Daoy (cell line): ENCODE data around the gene CELA1. TPM values are rescaled to one million over a fixed set of nuclear protein-coding genes. Genes with fewer than 3 reads are reported as not detected.
"Not testable (repeated sequence)": the region's sequence is repeated elsewhere in the genome, so short reads cannot be mapped to it uniquely, and the experiment has no call there.

Source experiments
- DNase-seq: peaks from one replicate; pipeline ENCODE4 v3.0.0-alpha.2; 2015; ENCODE audit warnings: low read depth
- total RNA-seq: library from RNA; depleted of rRNA; stranded (reverse); fragments of >200 nt; shearing (Covaris generic); gene quantifications from 2 replicates; pipeline ENCODE4 v1.2.3, GENCODE V29; 2014

Gene CELA1
- total RNA-seq, 1 experiment from 2014 or later: not detected

DNA sequence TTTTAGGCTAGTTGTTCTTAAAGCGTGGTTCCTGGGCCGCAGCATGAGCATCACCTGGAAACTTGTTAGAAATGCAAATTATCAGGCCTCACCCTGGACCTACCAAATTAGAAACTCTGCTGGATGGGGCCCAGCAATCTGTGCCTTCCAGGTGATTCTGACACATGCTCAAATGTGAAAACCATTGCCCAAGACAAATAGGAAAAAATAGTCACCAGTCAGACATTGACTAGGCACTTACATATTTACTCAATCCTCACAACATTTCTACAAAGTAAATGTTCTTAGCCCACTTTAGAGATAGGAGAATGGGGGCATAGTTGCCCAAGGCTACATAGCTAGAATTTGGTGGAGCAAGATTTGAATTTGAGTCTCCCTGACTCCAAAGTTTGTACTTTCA is 3.3 kb downstream of the CELA1 start:
- no peak for DNase-seq

DNA sequence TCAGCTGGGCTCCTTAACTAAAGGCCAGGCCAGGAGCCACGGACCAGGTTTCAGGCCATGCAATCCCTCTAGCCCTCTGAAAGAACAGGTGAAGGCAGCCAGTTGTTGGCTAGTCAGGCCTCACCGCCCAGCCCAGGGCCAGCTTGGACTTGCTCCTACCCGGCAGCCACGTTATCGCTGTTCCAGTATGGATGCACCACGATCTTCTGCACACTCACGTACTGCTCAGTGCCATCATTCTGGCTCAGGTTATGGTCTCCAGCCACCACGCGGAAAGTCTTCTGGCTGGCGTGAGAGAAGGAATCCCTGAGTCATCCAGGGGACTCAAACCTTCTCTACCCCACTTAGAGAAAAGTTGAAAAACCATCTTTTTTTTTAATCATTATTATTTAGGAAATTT is 4.1 kb downstream of the CELA1 start:
- no peak for DNase-seq

DNA sequence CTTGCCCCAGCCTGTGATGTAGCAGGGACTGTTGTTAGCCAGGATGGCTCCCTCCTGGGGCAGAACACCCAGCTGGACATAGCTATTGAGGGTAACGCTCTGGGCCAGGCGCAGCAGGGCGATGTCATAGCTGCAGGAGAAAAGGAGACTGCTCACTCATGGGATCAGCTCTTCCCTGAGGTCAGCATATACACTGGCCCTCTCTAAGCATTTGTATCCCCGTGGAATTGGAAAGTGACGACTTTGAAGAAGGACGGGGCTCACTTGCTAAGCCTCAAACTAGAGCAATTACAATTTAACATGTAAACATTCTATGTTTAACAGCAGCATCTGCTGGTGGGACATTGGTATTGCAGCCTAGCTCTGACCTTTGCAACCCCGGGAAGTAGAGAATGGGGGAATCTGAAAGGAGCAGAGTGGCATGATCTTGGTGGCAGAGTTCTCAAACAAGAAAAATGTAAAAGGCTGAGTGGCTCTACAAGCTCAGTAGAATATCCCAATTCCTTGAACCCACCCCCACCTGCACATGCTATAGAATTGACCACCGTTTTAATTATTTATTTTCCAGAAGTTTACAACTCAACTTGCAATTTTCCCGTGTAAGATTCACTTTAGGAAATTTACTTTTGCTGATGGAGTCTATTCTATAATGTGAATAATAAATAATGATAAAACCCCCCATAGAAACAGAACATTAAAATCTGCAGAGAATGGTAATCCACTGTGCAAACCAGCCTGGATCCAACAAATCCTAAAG is 5.0 kb downstream of the CELA1 start:
- DNase-seq: peak; percentile 65

DNA sequence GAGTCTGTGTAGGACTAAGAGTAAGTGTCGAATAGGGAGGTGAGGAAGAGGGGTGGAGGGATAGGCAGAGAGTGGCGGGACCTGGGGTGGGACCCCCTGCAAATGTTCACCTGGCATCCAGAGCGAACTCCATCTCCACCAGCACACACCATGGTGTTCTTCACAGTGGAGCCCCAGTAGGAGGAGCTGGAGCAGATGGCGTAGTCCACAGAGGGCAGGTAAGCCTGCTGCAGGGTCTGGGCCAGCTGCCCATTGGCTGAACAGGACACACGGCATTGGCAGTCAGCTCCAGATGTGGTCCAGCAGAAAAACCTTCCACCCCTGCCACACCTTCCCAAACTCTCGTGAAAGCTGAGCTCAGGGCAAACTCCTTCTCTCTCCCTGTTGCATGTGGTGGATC is 6.7 kb downstream of the CELA1 start:
- no peak for DNase-seq

DNA sequence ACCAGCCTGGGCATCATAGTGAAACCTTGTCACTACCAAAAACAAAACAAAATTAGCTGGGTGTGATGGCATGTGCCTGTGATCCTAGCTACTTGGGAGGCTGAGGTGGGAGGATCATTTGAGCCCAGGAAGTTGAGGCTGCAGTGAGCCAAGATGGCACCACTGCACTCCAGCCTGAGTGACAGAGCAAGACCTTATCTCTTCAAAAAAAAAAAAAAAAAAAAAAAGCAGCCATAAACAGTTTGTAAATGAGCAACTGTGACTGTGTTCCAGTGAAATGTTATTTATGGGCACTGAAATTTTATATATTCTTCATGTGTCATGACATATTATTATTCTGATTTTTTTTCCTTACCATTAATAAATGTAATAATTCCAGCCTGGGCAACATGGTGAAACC is 9.1 kb downstream of the CELA1 start:
- DNase-seq: not testable (repeated sequence)

DNA sequence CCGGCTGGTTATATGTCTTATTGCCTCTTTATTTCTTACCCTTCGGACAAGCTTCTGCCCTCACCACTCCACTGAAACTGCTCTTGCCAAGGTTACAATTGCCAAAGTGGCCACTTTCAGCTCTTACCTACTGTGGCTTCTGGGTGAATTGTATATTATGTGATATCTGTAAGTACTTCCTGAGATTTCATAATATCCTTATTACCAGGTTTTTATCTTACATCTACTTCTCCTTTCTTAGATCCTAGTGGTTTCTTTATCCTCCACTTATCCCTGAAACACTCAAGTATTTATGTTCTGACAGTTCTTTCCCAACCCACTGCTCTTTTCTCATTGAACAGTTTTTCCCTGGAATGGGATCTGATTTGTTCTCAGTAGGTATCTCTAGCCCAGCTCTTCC is 10.5 kb downstream of the CELA1 start:
- no peak for DNase-seq

DNA sequence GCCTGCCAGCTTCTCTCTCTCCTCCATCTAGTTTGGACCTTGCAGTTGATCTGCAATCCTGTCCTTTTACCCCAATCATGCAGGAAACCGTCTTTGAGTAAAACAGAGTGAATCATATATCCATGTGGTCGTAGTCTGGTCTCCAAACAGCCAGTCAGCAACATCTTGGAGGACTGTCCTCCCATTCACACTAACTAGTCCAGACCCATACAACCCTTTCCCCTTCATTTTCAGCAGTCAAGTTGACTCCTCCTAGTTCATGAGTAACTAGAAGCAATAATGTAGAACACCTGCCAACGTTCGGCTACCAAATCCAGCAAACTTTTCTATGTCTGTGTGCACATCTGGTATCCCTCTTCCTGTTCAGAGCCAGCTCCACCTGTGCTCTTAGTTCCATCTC is 11.7 kb downstream of the CELA1 start:
- DNase-seq: no peak

DNA sequence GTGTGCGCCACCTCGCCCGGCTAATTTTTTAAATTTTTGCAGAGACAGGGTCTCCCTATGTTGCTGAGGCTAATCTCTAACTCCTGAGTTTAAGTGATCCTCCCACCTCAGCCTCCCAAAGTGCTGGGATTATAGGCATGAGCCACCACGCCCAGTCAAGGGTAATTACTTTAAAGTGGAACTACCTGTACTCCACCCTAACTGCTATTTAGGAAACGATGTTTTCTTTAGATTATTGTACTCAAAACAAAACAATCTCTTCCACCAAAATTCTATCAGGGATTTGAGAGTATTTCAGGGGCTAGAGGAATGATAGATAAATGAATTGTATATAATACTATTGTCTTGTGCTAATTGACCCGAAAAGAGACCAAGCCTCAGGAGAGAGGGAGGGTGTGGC is 12.9 kb downstream of the CELA1 start:
- no peak for DNase-seq

DNA sequence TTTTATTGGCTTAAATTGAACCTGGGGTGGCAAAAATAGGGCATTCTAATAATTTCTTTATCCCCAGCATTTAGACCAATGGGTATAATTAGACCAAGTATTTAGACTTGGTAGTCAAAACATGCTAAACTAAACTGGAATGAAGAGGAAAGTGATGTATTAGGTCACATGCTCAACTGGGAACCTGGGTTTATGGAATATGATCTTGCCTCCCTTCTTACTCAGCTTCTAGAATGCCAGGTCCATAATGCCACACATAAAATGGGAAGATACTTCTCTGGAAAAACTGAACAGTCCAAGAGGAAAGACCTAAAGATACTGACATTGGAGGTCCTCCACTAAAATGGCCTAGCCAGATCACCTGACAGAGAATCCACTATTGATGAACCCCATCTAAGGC is 16.3 kb downstream of the CELA1 start:
- DNase-seq: no peak

DNA sequence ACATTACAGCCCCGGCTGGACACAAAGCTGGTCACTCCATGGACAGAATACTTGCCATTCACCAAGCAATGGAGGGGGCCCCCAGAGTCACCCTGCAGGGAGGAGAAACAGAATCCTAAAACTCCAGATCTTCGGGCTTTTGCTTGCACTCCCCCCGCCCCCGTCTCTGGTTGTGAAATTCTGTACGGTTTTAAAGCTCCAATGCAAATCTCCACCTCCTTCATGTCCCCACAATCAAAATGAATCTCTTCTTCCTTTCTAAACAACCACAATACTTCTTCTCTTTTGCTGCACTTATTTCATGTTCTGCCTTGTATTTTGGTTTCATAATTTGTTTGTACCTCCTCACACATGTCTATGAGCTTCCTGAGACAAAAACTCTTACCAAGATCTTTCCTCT is 16.7 kb downstream of the CELA1 start:
- no peak for DNase-seq

DNA sequence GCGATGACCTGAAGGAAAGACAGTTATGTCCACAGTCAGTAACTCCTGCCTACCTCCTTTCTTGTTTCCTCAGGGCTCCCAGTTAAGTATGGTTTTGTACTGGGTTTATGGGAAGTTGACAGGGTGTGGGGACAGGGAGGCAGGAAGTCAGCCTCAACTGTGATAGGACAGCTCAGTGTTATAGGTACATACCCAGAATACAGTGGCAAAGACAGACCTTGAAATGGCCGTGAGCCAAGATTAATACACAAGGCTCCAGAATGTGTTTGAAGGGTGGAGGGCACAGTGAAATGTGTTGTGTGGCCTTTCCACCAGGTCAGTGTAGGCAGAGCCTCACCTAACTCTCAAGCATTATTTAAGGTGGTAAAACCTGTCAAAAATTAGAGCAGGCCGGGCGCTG is 17.9 kb downstream of the CELA1 start:
- no peak for DNase-seq

DNA sequence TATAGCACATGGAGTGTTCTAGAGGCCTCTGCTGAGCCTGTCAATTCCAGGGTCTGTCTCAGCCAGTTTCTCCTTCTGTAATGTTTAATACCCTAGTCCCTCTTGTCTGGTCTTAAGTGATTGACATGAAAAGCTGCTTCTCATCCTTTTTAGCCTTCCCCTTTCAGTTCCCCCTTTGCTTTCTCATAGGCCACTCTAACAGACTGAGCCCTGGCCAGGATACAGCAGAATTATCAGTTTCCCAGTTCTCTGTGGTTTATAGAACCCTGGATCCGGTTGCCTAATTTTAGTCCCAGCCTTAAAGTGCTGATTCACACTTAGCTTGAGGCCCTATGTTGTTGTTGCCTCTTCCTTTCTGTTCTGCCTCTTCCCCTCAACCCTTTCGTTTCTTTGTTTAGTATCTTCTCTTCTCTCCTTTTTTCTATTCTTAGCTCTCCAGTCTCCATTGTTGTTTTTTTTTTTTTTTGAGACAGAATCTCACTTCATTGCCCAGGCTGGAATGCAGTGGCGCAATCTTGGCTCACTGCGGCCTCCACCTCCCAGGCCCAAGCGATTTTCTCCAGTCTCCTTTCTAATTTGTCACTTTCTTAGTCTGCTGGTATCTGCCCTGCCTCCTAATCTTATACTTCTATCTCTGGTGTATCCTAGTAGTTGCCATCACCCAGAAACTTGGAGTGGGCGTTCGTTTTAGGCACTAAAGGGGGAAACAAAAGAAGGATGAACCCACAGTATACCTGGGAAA is 19.6 kb downstream of the CELA1 start:
- DNase-seq: peak; percentile 58

DNA sequence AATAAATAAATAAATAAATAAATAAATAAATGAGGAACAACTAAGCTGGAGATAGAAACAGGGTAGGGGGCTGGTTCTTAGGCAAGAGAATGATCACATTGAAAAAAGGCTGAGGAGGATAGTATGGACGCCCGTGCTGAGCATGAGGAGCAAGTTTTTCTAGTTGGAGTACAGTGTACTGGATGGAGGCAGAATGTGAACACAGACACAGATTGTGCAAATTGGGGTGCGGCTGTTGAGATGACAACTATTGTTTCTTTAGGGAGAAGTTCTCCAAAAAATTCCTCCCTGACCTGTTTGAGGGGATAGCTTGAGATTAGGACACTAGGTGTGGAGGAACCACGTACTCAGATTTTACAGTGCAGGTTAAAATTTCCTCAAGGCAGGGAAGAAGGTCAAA is 21.5 kb downstream of the CELA1 start:
- no peak for DNase-seq

DNA sequence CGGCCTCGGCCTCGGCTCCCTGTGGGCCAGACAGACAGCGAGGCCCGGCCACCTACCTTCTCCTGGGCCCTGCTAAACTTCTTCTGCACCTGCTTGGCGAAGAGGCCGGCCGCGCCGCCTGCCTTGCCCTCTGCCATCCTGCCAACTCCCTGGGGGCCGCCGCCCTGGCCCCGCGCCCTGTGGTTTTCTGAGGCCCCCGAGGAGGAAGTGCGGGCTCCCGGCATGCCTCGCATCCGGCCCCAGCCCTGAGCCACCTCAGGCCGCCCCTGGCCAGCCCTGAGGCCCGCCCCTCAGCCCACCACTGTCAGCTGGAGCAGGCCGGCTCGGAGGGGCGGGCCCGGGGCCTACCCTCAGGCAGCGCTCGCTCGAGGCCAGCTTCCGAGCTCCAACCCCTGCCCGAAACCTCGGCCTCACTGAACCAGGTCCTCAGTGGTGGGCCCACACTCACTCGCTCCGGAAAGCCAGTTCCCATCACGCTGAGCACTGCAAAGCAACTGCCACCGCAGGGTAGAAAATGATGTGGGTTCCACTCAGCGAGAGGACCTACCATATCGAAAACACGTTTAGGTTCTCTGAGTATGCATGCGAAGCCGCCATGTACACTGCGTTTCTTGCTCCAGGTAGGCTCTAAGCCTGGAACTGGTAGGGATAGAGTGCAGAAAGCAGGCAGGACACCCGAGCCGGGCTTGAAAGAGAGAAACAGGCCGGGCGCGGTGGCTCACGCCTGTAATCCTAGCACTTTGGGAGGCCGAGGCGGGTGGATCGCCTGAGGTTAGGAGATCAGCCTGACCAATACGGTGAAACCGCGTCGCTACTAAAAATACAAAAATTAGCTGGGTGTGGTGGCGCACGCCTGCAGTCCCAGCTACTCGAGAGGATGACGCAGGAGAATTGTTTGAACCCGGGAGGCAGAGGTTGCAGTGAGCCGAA is 22.2 kb downstream of the CELA1 start, which contains the start of gene BIN2:
Gene BIN2 (minus strand): TSS at position 209 of the 930 bp plus-strand sequence. CDS start 72 bp downstream, at position 137.
- no peak for DNase-seq

DNA sequence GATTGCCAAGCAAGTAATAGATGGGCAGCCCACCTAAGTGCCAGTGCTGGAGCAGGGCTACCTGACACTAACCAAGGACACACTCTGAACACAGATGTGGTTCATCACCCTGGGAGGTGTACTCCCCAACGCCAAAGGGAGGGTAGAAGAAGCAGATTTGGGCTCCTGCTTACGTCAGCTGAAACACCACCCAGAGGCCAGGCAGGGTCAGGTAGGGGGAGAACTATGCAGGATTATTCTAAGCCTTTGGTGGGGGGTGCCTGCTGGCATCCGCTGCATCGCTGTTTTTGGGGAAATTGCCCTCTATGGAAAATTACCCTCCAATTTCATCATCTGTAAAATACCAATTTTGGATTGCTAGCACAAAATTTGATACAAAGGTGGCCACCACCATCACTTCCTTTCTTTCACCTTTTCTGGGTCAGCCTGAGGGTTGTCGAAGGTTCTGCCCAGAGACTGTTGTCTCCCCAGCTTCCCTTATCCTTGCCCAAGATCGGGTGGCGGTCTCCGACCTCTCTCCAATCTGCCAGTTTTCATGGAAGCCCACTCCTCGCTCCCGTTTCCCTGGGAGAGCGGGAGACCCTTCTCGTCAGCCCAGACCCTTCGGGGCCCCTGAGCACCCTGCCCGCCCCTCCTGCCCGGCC is 23.0 kb downstream of the CELA1 start:
- DNase-seq: no peak

DNA sequence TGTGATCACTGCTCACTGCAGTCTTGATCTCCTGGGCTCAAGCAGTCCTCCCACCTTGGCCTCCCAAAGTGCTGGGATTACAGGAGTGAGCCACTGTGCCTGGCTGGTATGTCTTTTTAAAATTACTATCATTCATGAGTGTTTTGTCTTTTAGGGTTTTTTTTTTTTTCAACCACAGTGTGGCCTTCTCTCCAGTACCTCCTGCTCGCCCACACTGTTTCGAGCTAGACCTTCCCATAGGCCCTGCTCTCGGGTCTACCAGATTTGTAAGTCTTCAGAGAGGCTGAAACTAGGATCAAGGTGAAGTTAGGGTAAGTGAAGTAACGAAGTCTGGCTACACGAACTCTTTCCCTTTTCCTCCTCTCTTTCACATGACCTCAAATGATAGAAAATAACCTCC is 24.0 kb downstream of the CELA1 start:
- DNase-seq: no peak

DNA sequence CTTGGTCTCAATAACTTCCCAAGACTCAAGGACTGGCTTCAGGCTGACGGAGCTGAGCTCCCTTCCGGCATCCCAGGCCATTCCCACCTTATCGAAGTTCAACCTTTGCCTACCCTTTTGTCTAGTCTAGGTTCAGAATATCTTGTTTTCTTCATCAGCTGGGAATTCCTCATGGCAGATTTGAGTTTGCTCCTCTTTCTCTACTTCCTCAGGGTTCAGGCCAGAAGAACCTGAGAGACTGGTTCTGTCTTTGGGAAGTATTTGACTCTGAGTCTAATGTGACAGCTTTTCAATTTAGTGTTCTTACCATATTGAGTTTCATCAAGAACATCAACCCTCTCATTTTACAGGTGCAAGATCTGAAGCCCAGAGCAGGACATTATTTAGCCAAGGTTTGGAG is 24.6 kb downstream of the CELA1 start:
- DNase-seq: no peak

DNA sequence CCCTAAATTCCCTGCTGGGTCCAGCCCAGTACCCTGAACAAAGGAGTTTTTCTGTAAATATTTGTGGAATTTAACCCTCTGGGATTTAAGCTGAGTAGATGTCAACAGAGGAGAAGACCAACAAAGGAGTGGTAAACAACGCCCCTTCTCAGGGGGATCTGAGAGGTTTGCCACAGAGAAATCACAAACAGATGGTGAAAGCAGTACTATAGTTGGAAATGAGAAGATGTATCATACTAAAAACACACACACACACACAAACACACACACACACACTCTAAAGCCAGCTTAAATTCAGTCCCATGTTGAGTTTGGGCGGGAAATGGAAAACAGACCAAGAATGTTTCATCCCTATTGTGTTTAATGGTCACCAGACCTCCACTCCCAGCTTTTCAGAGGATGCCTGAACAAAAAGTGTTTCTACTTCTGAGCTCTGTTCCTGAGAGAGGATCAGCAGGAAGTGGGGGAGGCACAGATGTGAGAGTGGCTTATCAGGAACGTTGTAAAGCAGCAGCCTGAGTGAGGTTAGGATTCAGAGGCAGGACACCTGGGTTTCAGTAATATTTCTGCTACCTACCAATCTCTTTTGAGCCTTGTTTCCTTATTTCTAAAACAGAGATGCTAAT is 25.7 kb downstream of the CELA1 start:
- DNase-seq: no peak

DNA sequence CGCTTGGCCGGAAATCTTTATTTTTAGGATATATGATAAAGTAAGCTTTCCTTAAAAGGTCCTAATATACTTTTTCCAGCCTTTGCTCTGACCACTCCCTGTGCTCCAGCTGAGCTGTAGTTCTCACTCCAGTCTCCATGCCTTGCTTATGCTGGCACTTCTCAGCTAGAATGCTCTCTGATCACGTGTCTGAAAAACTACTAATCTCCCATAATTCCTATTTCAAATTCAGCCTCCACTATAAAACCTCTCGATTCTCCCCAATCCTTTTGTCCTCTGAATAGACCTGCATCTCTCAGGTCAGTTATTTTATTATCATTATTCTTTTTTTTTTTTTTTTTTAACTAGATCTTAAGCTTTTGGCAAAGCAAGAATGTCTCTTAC is 26.2 kb downstream of the CELA1 start:
- DNase-seq: no peak

DNA sequence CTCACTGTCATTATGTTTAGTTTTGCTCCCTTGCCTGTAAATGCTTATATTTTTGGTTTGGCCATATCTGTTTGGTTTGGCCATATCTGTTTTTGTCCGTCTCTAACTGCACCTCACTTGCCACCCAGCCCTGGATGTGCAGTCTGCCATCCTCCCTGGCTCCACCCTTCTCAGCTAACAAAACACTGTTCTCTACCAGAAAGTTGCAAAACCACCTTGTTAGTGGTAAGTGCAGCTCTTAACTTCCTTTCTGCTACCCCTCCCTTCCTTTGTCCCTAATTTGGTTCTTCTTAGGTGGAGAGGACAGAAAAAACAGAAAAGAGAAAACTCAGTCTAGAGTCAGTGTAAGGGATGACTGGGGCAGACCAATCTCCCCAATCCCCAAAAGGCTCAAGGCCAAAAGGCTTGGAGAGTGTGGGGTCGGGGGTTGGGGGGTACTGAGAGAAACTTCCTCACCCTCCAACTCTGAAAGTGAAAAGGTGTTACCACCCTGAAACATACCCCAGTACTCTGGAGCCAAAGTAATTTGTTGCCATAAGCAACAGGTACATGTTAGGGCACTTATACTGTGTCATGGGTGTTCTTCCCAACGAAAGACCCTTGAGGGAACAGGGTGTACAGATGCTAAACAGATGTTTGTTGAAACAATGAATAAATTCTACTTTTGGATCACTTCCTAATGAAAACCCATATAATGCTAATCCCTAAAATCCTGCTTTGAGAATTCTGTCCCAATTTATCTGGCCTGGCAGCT is 27.5 kb downstream of the CELA1 start:
- no peak for DNase-seq
